ENCODE results near the gene SETD6.

Gene SETD6, protein sequence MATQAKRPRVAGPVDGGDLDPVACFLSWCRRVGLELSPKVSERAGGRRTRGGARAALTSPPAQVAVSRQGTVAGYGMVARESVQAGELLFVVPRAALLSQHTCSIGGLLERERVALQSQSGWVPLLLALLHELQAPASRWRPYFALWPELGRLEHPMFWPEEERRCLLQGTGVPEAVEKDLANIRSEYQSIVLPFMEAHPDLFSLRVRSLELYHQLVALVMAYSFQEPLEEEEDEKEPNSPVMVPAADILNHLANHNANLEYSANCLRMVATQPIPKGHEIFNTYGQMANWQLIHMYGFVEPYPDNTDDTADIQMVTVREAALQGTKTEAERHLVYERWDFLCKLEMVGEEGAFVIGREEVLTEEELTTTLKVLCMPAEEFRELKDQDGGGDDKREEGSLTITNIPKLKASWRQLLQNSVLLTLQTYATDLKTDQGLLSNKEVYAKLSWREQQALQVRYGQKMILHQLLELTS

DNA sequence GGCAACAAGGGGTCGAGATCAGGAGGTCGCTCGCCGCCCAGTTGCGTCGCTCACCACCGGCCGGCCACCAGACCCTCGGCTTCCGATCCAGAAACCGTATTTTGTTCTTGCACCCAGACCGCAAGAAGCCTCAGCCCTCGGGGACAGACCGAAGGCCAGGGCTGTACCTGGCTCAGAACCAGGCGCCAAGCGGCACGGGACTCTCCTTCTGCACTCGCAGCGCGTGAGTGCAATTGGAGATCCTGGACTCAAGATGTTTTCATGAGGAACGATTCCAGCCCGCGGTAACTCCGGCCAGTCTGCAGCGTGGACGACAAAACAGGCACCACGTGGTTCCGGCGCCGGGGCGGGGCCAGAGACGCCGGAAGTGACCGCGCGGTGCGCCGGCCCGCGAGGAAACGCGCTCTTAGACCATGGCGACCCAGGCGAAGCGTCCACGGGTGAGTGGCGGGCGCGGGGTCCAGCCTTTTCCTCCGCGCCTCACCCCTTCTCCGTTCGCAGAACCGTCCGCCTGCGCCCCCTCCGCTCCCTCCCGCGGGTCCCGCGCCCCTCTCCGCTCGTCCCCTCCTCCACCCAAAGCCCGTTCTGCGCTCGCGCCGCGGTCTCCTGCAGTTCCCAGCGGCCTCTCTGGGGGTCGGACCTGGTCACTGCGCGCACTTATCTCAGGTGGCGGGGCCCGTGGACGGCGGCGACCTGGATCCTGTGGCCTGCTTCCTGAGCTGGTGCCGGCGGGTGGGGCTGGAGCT, at the start of gene SETD6:
Gene SETD6, plus strand, starts transcription at position 393 of the 746 bp plus-strand sequence. Its CDS starts 21 bp downstream, at position 414.
- peak within 1 kb of the TSS; percentile 88 for H3K4me3 Mint-ChIP-seq
- H3K4me1 Mint-ChIP-seq (ENCODE audit: low read depth) = peaks cover 15% of the 10 kb centered on the region
- intact Hi-C loops (cut with micrococcal nuclease) = loop anchor here (1.0 to 5.0 kb wide), 2 partner anchors 37 to 114 kb away; partner anchors contain the start of gene CNOT1
- no peaks in the 10 kb centered on the region for H3K27me3 Mint-ChIP-seq
- H3K27ac Mint-ChIP-seq = peak within 1 kb of the TSS; percentile 75
- H3K9me3 Mint-ChIP-seq = no peaks in the 10 kb centered on the region
- peaks cover 47% of the 10 kb centered on the region for H3K36me3 Mint-ChIP-seq (ENCODE audit: low read depth)

DNA sequence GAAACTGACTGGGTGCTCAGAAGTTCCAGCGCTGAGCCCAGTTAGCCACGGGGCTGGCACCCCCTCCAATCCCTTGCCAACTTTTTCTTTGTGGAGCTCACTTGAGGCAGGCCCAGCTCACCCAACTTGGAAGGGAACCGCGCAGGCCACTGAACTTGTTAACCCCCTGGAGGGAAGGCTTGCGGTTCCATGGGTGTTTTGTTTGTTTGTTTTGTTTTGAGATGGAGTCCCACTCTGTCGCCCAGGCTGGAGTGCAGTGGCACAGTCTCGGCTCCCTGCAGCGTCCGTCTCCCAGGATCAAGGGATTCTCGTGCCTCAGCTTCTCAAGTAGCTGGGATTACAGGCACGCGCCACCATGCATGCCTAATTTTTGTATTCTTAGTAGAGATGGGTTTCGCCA, 49.5 kb upstream of the SETD6 start:
- H3K9me3 Mint-ChIP-seq = no peaks in the 10 kb centered on the region
- H3K27me3 Mint-ChIP-seq = peaks cover 84% of the 10 kb centered on the region
- H3K4me3 Mint-ChIP-seq = no peak overlapping the region
- no peak overlapping the region for H3K27ac Mint-ChIP-seq
- H3K4me1 Mint-ChIP-seq (ENCODE audit: low read depth) = peaks cover 8% of the 10 kb centered on the region
- intact Hi-C loops (cut with micrococcal nuclease) = no loop called here
- H3K36me3 Mint-ChIP-seq (ENCODE audit: low read depth) = no peaks in the 10 kb centered on the region

DNA sequence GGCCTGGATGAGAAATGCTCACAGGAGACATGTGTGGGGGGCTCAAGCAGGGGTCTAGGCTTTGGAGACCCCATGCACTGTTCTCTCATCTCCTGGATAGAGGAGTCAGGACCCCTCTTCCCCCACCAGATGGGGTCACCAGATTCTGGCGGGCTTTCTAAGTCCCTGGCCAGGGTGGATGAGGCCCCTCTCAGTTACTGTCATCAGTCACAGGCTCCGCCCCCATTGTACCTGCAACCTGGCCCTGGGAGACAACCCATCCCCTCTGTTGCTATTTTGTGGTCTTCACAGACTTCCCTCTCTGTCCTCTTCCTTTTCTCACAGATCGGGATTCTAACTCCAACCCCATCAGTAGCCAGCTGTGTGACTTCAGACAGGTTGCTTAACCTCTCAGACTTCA, 48.9 kb upstream of the SETD6 start:
- no peak overlapping the region for H3K27ac Mint-ChIP-seq

DNA sequence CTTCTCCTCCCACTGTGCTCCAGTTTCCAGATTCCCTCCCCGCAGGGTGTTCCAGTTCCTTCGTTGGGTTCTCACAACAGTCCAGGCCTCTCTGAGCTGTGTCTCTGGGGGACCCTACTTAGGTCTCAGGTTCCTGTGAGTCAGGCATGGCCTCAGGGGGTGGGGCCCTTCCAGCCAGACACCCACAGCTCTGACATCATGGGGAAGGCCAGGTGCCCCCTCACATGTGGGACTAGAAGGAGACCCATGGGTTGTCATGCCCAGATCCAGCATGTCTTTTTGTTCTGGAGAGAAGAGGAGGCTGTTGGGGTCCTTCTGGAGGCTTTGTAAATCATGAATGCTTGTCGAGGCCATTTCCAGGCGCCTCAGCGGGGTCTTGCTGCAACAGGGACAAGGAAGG, 47.4 kb upstream of the SETD6 start:
- intact Hi-C loops (cut with micrococcal nuclease) = no loop called here
- H3K4me3 Mint-ChIP-seq = no peak overlapping the region
- H3K27me3 Mint-ChIP-seq = peaks cover 69% of the 10 kb centered on the region
- H3K4me1 Mint-ChIP-seq (ENCODE audit: low read depth) = peaks cover 8% of the 10 kb centered on the region
- no peaks in the 10 kb centered on the region for H3K36me3 Mint-ChIP-seq (ENCODE audit: low read depth)
- no peak overlapping the region for H3K27ac Mint-ChIP-seq
- H3K9me3 Mint-ChIP-seq = no peaks in the 10 kb centered on the region

More for the DNA sequence above, 48.9 kb upstream of the SETD6 start:
- no peaks in the 10 kb centered on the region for H3K36me3 Mint-ChIP-seq (ENCODE audit: low read depth)
- no peak overlapping the region for H3K4me3 Mint-ChIP-seq
- peaks cover 81% of the 10 kb centered on the region for H3K27me3 Mint-ChIP-seq
- peaks cover 8% of the 10 kb centered on the region for H3K4me1 Mint-ChIP-seq (ENCODE audit: low read depth)
- intact Hi-C loops (cut with micrococcal nuclease) = no loop called here
- no peaks in the 10 kb centered on the region for H3K9me3 Mint-ChIP-seq

DNA sequence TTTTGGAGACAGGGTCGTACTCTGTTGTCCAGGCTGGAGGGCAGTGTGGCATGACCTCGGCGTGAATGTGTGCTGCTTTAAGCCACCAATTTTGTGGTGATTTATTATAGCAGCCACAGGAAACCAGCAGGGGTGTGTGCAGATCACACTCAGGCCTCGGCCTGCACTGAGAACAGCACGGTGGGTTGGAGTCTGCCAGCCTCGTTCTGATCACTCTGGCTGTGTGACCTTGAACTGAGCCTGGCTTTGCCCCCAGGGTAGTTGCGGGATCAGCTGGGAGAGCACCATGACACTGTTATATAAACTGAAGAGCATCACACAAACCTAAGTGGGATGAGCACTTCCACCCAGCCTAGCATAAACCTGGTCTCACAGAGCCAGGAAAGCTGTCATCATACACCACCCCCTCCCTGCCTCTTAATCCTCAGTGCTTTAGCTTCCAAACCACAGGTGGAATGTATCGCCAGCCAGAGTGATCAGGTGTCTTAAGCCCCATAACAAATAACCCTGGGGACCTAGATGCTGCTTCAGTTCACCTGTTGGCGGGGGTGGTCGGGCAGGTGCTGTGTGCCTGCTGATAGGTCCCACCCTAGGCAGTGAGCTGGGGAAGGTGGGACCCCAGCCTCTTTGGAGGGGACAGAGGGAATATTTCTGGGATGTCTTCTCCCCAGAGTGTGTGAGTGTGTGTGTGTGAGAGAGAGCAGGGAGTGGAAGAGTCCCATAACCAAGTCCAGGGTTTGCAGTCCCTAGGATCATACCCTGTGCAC, 43.9 kb upstream of the SETD6 start:
- H3K4me1 Mint-ChIP-seq (ENCODE audit: low read depth) = no peaks in the 10 kb centered on the region
- H3K4me3 Mint-ChIP-seq = no peak overlapping the region
- H3K27me3 Mint-ChIP-seq = peaks cover 57% of the 10 kb centered on the region
- no peak overlapping the region for H3K27ac Mint-ChIP-seq
- no peaks in the 10 kb centered on the region for H3K9me3 Mint-ChIP-seq
- H3K36me3 Mint-ChIP-seq (ENCODE audit: low read depth) = no peaks in the 10 kb centered on the region
- intact Hi-C loops (cut with micrococcal nuclease) = no loop called here

DNA sequence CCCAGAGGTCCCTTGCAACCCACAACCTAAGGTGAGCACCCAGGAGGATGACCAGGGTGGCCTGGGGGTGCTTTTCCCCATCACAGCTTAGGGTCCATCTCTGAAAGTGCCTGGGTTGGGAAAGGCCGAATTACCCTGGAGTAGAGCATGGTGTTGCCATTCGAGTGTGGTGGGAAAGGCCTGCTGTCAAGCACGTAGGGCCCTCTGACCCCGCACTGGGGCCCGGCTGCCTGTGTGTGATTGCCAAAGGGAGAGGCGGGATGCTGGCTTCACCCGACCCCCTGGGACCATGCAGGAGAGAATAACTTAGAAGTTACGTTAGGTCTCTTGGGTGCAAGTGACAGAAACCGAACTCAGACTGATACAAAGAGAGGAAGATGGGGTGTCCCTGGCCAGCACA, 43.1 kb upstream of the SETD6 start:
- intact Hi-C loops (cut with micrococcal nuclease) = no loop called here
- Mint-ChIP-seq H3K27ac (no peak overlapping the region), H3K4me1 (ENCODE audit: low read depth) (no peaks in the 10 kb centered on the region), H3K36me3 (ENCODE audit: low read depth) (no peaks in the 10 kb centered on the region), H3K4me3 (no peak overlapping the region), H3K27me3 (peaks cover 48% of the 10 kb centered on the region), H3K9me3 (no peaks in the 10 kb centered on the region)

DNA sequence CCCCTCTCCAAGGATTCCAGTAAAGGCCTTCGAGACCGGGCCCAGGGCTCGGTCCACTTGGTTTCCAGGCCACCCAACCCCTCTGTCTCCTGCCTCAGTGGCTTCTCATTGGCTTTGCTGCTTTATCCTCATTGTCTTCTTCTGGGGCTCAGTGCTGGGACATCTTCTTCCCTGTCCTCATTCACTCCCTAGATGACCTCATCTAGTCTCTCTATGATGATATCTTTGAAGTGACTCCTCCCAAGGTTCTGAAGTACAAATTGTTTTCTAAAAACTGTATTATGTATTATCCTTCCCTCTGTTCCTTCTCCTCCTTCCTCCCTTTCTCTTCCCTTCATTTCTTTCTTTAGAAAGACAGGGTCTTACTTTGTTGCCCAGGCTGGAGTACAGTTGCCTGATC, 42.5 kb upstream of the SETD6 start:
- Mint-ChIP-seq H3K4me1 (ENCODE audit: low read depth) (no peaks in the 10 kb centered on the region), H3K27ac (no peak overlapping the region), H3K9me3 (no peaks in the 10 kb centered on the region), H3K4me3 (no peak overlapping the region), H3K36me3 (ENCODE audit: low read depth) (no peaks in the 10 kb centered on the region), H3K27me3 (peaks cover 43% of the 10 kb centered on the region)
- intact Hi-C loops (cut with micrococcal nuclease) = no loop called here

DNA sequence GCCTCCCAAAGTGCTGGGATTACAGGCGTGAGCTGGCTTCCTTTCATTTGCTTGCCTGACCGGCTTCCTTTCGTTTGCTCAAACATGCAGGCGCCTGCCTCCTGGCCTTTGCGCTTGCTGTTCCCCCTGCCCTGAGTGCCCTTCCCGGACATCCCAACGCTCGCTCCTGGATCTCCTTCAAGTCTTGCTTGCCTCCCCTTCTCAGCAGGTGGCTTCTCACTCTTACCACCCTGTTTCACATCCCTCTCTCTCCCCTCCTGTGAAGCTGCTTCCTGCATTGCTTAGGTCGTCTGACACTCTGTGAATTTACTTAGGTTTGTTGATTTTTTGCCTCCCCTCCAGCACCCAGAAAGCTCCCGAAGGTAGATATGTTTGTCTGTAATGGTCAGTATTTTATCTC, 41.0 kb upstream of the SETD6 start:
- Mint-ChIP-seq H3K4me3 (no peak overlapping the region), H3K4me1 (ENCODE audit: low read depth) (no peaks in the 10 kb centered on the region), H3K27ac (no peak overlapping the region), H3K27me3 (peaks cover 30% of the 10 kb centered on the region), H3K9me3 (no peaks in the 10 kb centered on the region), H3K36me3 (ENCODE audit: low read depth) (no peaks in the 10 kb centered on the region)
- intact Hi-C loops (cut with micrococcal nuclease) = no loop called here

DNA sequence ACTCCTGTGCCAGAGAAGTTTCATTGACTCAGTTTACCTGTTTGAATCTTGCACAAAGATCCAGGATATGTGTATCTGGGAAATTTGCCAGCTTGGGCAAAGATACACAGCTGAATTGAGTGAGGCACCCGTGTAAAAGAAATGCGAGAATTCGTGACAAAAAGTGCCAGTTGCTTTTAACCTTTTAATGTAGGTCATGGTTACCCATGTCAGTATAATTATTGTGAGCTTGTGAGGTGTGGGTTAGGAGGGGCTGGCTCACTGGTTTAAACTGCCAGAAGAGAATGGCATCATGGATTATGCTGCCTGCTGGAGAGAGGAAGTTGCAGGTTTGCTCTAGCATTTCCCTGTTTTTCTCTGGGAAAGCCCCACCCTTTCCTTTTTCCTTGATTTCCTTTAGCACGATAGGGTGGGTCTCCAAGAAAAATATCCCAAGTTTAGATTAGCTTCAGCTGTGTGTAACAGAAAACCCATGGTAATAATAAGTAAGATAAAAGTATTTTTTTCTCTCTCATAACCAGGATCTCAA, 40.2 kb upstream of the SETD6 start:
- H3K27ac Mint-ChIP-seq = no peak overlapping the region
- peaks cover 28% of the 10 kb centered on the region for H3K27me3 Mint-ChIP-seq
- H3K9me3 Mint-ChIP-seq = no peaks in the 10 kb centered on the region
- H3K36me3 Mint-ChIP-seq (ENCODE audit: low read depth) = no peaks in the 10 kb centered on the region
- no peaks in the 10 kb centered on the region for H3K4me1 Mint-ChIP-seq (ENCODE audit: low read depth)
- intact Hi-C loops (cut with micrococcal nuclease) = no loop called here
- H3K4me3 Mint-ChIP-seq = no peak overlapping the region

DNA sequence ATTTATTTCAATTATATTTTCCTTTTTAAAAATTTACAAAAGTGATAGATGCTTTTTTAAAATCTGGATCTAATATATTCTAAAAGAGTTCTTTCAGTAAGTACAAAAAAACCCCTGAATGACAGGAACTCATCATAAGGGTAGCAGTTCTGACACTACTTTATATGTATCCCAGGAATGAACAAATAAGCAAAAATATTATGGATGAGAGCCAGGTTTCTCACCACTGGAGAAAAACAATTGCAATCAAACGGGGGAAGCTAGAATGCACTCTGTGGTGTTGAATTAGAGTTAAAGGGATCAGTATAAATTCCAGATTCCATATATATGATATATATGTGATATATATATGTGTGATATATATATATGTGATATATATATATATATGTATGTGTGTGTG, 38.5 kb upstream of the SETD6 start:
- Mint-ChIP-seq H3K27ac (no peak overlapping the region), H3K36me3 (ENCODE audit: low read depth) (no peaks in the 10 kb centered on the region), H3K9me3 (no peaks in the 10 kb centered on the region), H3K27me3 (peaks cover 21% of the 10 kb centered on the region), H3K4me1 (ENCODE audit: low read depth) (no peaks in the 10 kb centered on the region), H3K4me3 (no peak overlapping the region)
- intact Hi-C loops (cut with micrococcal nuclease) = no loop called here

DNA sequence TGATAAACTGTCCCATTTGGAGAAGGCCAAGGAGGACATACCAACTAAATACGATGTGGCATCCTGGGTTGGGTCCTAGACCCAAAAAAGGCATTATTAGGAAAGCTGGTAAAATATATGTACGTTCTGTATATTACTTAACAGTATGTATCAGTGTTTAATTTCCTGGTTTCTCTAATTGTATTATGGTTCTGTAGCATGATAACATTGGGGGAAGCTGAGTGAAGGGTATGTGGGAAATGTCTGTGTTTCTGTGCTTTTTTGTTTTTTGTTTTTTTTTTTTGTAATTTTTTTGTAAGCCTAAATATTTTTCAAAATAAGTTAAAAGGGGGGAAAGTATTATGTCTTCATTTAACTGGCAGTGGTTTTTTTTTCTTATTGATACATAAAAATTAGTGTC, 36.9 kb upstream of the SETD6 start:
- H3K4me1 Mint-ChIP-seq (ENCODE audit: low read depth) = no peaks in the 10 kb centered on the region

DNA sequence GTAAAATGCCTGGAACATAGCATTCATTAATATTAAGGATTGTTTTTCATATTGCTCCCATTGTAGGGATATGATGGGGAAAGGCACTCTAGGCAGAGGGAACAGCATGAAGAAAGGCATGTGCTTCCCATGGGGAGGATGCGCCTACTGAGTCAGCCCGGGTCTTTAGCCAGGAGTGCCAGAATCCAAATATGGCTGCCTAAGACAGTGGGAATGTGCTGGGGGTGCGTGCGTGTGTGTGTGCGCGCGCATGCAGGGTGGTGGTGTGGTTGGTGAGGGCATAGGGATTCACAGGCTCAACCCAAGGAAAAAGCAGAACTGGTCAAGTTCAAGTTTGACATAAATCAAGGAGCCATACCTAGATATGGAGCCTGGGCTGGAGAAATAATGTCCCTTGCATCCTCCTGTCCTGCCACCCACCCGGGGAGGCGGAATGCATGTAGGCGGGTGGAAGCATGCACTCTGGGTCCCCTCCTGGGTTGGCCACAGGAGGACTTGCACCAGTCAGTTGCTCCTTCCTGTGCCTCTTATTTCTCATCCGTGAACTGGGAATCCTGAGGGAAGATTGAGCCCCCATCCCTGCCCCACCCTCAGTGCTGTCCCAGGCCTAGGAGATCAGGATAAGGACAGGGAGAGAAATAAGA, 34.0 kb upstream of the SETD6 start:
- no peak overlapping the region for H3K27ac Mint-ChIP-seq
- H3K4me1 Mint-ChIP-seq (ENCODE audit: low read depth) = no peaks in the 10 kb centered on the region
- no peak overlapping the region for H3K4me3 Mint-ChIP-seq
- no peaks in the 10 kb centered on the region for H3K36me3 Mint-ChIP-seq (ENCODE audit: low read depth)
- intact Hi-C loops (cut with micrococcal nuclease) = no loop called here
- H3K27me3 Mint-ChIP-seq = peaks cover 16% of the 10 kb centered on the region
- H3K9me3 Mint-ChIP-seq = no peaks in the 10 kb centered on the region

More for the DNA sequence above, 36.9 kb upstream of the SETD6 start:
- H3K36me3 Mint-ChIP-seq (ENCODE audit: low read depth) = no peaks in the 10 kb centered on the region
- peaks cover 24% of the 10 kb centered on the region for H3K27me3 Mint-ChIP-seq
- H3K9me3 Mint-ChIP-seq = no peaks in the 10 kb centered on the region
- no peak overlapping the region for H3K27ac Mint-ChIP-seq
- intact Hi-C loops (cut with micrococcal nuclease) = no loop called here
- H3K4me3 Mint-ChIP-seq = no peak overlapping the region

DNA sequence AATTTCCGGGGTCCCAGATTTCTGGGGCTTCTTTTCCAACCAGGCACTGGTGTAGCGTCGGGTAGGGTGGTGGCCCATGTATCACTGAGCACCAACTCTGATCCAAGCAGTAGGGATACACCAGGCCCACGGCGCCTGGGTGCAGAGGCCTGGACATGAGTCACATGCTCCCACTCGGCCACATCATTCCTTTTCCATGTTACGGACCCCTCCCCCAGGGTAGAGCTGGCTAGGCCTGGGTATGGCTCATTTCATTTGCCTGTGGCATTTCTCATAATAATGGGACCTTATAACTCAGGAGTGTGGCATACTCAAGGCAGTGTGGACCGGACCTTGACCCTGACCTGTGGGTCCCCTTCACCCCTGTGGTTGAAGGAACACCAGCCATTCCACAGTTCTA, 33.4 kb upstream of the SETD6 start:
- intact Hi-C loops (cut with micrococcal nuclease) = no loop called here
- H3K36me3 Mint-ChIP-seq (ENCODE audit: low read depth) = no peaks in the 10 kb centered on the region
- no peak overlapping the region for H3K4me3 Mint-ChIP-seq
- H3K27me3 Mint-ChIP-seq = peaks cover 21% of the 10 kb centered on the region
- H3K4me1 Mint-ChIP-seq (ENCODE audit: low read depth) = no peaks in the 10 kb centered on the region
- no peak overlapping the region for H3K27ac Mint-ChIP-seq
- no peaks in the 10 kb centered on the region for H3K9me3 Mint-ChIP-seq
